ENCODE data around the gene TFF3. TPM values are rescaled to one million over a fixed set of nuclear protein-coding genes. Genes with fewer than 3 reads are reported as not detected.

Gene TFF3
- total and polyA plus RNA-seq, 2 of the 4 experiments (the other 2 are of a cell fraction) = not detected

DNA sequence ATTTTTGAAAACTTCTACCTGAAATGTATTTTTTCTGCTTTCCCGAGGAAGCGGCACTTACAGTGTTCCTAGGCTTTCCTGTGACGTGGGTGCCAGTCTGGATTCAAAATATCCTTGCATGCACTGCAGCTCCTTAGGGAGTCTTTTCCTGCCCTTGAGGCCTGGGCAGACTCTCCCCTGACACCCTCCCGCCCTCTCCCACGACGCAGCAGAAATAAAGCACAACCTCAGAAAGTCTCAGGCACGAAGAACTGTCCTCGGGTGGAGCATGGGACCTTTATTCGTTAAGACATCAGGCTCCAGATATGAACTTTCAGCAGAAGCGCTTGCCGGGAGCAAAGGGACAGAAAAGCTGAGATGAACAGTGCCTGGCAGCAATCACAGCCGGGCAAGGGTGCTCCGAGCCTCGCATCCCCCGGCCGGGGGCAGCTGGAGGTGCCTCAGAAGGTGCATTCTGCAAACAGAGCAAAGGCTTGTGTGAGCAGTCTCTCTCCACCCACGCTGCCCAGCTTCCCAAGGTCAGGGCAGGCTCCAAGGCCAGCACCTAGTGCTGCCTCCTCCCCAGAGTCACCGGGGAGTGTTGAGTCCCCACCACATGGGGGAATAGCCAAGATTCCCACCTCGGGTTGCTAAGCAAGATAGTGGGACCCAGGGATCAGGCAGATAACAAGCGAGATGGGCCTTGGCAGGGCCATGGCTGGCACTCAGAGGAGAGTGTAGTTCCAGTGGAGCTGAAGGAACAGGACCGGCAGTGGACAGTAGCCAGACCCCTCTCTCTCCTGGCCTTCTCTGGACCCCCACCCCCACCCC is 3.2 kb downstream of the TFF3 start:
- ATAC-seq (ENCODE audit: low read depth) = no peak
- no peak overlapping the region for H2BK15ac ChIP-seq (ENCODE audit: low read depth, low read length)
- H4K20me1 ChIP-seq (ENCODE audit: insufficient read depth, low read length) = no peaks in the 10 kb centered on the region
- H3K14ac ChIP-seq (replicated peaks; ENCODE audit: low read depth, low read length) = no peak overlapping the region
- TF ChIP-seq MXI1 (IDR thresholded peaks at IDR 0.05; ENCODE audit: borderline replicate concordance, low read depth, low read length) (no peak), CEBPB (IDR thresholded peaks at IDR 0.05; ENCODE audit: low read depth, low read length) (no peak)
- H4K5ac ChIP-seq (ENCODE audit: low read depth, low read length) = no peak overlapping the region
- no peaks in the 10 kb centered on the region; the same call in 1 of the 2 replicates for H3K9me1 ChIP-seq (ENCODE audit: insufficient read depth, low read length)
- no peak overlapping the region for H4K8ac ChIP-seq (ENCODE audit: low read depth in 2 of 2, low read length in 2 of 2)
- no peak for DNase-seq
- no peak overlapping the region for H4K91ac ChIP-seq (ENCODE audit: insufficient read depth, low read depth, low read length)
- no peak overlapping the region for H2AFZ ChIP-seq (replicated peaks; ENCODE audit: low read length, poor library complexity)
- H3K9ac ChIP-seq (ENCODE audit: low read depth, low read length) = no peak overlapping the region
- no peak overlapping the region for H2AK9ac ChIP-seq (replicated peaks; ENCODE audit: low read depth, low read length, poor library complexity)
- H2BK5ac ChIP-seq (ENCODE audit: low read depth, low read length, poor library complexity, severe bottlenecking) = no peak overlapping the region
- no peak overlapping the region for H2AK5ac ChIP-seq (ENCODE audit: low read depth, low read length)
- H3K79me1 ChIP-seq (ENCODE audit: low read depth in 1 of 2, low read length in 2 of 2) = no peaks in the 10 kb centered on the region
- in situ Hi-C loops (cut with MboI; ENCODE audit: low sequenced_read_pairs) = no loop called here
- no TSS peak for BruUV-seq (replicated peaks)
- WGBS, 2 experiments (ENCODE audit: extremely low coverage in 2 of 2, insufficient read length in 1 of 2) = 79% methylated on average over 11 of the region's 21 CpGs; no CpG with 5 or more reads in 1 of the 2 experiments
- no peak overlapping the region for H2BK120ac ChIP-seq (ENCODE audit: low read depth, low read length)
- peaks cover 69% of the 10 kb centered on the region; the same call in 1 of the 2 replicates for H3K27me3 ChIP-seq (ENCODE audit: control insufficient read depth, insufficient read depth, low read length)
- no peaks in the 10 kb centered on the region; the same call in 1 of the 2 replicates for H3K4me1 ChIP-seq (ENCODE audit: control insufficient read depth, insufficient read depth, low read length)
- intact Hi-C loops (cut with micrococcal nuclease) = no loop called here
- CTCF ChIA-PET = no interaction called here
- H3K4ac ChIP-seq (ENCODE audit: low read depth, low read length) = no peak overlapping the region
- no peak overlapping the region for H3K56ac ChIP-seq (ENCODE audit: extremely low read depth, insufficient read depth, low read length)
- H3K4me2 ChIP-seq (ENCODE audit: low read depth, low read length) = no peak overlapping the region
- dilution Hi-C loops (cut with HindIII; ENCODE audit: low sequenced_read_pairs, unreplicated experiment) = no loop called here
- no peaks in the 10 kb centered on the region for H3K36me3 ChIP-seq (ENCODE audit: control insufficient read depth, insufficient read depth, low read length)
- H2BK20ac ChIP-seq (ENCODE audit: low read depth, low read length) = no peak overlapping the region
- POLR2A ChIA-PET (ENCODE audit: unreplicated experiment) = no interaction called here
- no peak overlapping the region for H3K4me3 ChIP-seq (ENCODE audit: insufficient read depth, low read depth, low read length)
- no peak overlapping the region for H3K27ac ChIP-seq (ENCODE audit: insufficient read depth, low read length)
- no peak overlapping the region for H3K23ac ChIP-seq (ENCODE audit: low read depth, low read length)
- no peak overlapping the region for H3K18ac ChIP-seq (ENCODE audit: low read depth, low read length)
- no peaks in the 10 kb centered on the region for H3K9me3 ChIP-seq (ENCODE audit: control insufficient read depth, insufficient read depth, low read length)
